HL-60 (cell line): ENCODE results near the gene STARD7.
A peak's percentile ranks its signal among the peaks of the same experiment; 100 is the strongest.

Source experiments
- POLR2AphosphoS5 ChIP-seq: IDR thresholded peaks from 2 replicates; pipeline ENCODE4 v1.6.1; 2012; ENCODE audit warnings: low read depth
- TF ChIP-seq, protein P1 (sequence below): IDR thresholded peaks from one replicate; pipeline ENCODE4 v1.5.1; 2011; ENCODE audit warnings: low read length, control low read depth, inconsistent platforms; ENCODE audit not compliant: insufficient read depth

DNA sequence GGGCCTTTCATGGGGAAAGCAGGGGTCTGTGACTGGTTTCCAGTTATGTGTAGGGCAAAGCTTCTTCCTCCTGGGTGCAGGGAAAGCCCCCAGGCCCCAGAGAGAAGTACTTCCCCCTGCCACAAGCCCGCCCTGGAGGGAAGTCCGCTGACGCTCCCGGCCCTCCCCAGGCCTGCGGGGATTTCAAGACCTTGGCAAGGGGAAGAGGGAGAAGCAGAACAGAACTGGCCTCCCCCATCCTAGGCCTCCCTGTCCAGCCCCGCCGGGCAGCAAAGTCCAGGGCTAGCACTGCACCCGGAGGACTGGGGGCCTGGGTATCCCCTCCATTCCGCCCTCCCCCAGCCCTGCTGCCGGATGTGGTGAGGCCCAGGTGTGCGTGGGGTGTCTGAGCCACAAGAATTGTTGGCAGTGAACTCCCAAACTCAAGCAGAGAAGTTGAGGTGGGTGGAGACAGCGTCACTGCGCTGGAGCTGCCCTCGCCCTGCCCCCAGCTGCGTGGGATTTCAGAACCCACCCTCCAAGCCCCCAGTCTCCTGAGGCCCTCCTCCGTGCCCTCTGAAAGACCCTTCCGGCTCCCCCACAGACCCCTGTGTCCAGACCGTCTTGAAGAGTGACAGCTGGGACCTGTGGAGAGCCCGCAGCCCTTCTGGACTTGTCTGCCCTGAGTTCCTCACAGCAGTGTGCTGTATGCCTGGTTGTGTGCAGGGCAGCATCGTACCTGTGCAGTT lies 62.3 kb downstream of the STARD7 start:
- TF ChIP-seq, protein P1, sequence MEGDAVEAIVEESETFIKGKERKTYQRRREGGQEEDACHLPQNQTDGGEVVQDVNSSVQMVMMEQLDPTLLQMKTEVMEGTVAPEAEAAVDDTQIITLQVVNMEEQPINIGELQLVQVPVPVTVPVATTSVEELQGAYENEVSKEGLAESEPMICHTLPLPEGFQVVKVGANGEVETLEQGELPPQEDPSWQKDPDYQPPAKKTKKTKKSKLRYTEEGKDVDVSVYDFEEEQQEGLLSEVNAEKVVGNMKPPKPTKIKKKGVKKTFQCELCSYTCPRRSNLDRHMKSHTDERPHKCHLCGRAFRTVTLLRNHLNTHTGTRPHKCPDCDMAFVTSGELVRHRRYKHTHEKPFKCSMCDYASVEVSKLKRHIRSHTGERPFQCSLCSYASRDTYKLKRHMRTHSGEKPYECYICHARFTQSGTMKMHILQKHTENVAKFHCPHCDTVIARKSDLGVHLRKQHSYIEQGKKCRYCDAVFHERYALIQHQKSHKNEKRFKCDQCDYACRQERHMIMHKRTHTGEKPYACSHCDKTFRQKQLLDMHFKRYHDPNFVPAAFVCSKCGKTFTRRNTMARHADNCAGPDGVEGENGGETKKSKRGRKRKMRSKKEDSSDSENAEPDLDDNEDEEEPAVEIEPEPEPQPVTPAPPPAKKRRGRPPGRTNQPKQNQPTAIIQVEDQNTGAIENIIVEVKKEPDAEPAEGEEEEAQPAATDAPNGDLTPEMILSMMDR, result no peak
- peak; percentile 93 for TF ChIP-seq POLR2AphosphoS5
